C4-2B (cell line): ENCODE measurements around the gene PTPRU.

Source experiments
- ZFX ChIP-seq: fragments of 450-650 bp; IDR thresholded peaks from 2 replicates; pipeline ENCODE4 v1.6.1; 2017
- TF ChIP-seq, protein P1 (sequence below): fragments of 450-650 bp; conservative IDR thresholded peaks from 2 replicates; pipeline ENCODE4 v1.5.1; 2017; ENCODE audit warnings: mild to moderate bottlenecking

DNA sequence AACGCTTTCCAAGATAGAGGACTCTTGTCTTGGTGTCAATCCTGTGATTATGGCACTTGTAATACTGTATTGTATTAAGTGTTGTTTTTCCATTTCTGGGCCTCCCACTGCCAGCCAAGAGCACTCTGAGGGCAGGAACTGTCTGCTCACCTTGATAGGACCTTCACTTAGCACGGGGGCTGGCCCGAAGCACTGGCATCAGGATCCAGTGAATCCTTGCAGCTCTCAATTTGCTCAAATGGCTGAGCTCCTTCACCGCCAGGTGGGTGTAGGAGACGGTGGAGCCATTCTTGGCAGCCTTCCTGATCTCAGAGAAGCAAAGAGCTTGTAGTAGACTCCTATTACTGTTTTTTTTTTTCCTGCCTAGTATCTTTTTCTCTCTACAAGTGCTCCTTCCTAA is 23.3 kb upstream of the PTPRU start:
- TF ChIP-seq, protein P1, sequence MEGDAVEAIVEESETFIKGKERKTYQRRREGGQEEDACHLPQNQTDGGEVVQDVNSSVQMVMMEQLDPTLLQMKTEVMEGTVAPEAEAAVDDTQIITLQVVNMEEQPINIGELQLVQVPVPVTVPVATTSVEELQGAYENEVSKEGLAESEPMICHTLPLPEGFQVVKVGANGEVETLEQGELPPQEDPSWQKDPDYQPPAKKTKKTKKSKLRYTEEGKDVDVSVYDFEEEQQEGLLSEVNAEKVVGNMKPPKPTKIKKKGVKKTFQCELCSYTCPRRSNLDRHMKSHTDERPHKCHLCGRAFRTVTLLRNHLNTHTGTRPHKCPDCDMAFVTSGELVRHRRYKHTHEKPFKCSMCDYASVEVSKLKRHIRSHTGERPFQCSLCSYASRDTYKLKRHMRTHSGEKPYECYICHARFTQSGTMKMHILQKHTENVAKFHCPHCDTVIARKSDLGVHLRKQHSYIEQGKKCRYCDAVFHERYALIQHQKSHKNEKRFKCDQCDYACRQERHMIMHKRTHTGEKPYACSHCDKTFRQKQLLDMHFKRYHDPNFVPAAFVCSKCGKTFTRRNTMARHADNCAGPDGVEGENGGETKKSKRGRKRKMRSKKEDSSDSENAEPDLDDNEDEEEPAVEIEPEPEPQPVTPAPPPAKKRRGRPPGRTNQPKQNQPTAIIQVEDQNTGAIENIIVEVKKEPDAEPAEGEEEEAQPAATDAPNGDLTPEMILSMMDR: no peak
- TF ChIP-seq ZFX: no peak
